B cell (primary cell): ENCODE results near the gene NOL12.

ENCODE experiments used
- EZH2 ChIP-seq: IDR thresholded peaks from 2 replicates; pipeline ENCODE4 v1.6.1; 2012; ENCODE audit warnings: borderline replicate concordance, low read depth, mild to moderate bottlenecking, moderate library complexity, low read length; ENCODE audit not compliant: insufficient read depth, poor library complexity, severe bottlenecking
- TF ChIP-seq, protein P1 (sequence below): fragments of 200-600 bp; IDR thresholded peaks from one replicate; pipeline ENCODE4 v1.8.0; 2022; ENCODE audit warnings: antibody characterized with exemption, mild to moderate bottlenecking

DNA sequence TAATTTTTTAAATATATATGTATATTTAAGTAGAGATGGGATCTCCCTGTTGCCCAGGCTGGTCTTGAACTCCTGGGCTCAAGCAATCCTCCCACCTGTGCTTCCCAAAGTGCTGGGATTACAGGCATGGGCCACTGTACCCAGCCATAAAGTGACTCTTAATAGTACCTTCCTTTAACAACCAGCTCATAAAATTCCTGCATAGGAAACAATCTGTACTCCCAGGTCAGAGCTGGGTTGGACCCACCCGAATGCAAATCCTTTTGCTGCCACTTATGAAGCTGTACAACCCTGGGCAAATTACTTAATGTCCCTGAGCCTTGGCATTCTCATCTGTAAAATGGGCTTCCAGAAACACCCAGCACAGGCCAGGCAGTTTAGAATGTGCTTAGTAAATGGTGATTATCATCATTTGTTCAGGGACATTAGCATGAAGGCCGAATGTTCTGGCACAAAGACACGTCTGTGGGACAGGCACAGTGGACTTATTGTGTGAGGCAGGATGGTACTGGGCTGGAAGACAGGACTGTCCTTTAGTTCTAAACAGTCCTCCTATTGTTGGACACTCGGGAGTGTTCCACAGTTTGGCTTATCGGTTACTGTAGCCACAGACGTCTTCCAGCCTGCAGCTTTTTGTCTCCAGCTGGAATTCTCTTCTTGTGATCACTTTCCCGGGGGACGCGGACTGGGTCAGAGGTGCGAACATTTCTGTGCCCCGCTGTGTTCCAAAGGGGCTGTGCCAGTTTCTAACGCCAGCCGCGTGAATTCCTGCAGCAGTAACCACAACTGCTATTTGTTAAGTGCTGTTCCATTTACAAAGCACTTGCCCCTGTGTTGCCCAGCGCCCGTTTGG is 21.7 kb upstream of the NOL12 start:
- TF ChIP-seq, protein P1, sequence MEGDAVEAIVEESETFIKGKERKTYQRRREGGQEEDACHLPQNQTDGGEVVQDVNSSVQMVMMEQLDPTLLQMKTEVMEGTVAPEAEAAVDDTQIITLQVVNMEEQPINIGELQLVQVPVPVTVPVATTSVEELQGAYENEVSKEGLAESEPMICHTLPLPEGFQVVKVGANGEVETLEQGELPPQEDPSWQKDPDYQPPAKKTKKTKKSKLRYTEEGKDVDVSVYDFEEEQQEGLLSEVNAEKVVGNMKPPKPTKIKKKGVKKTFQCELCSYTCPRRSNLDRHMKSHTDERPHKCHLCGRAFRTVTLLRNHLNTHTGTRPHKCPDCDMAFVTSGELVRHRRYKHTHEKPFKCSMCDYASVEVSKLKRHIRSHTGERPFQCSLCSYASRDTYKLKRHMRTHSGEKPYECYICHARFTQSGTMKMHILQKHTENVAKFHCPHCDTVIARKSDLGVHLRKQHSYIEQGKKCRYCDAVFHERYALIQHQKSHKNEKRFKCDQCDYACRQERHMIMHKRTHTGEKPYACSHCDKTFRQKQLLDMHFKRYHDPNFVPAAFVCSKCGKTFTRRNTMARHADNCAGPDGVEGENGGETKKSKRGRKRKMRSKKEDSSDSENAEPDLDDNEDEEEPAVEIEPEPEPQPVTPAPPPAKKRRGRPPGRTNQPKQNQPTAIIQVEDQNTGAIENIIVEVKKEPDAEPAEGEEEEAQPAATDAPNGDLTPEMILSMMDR = no peak
- no peak for TF ChIP-seq EZH2
